ENCODE measurements around the gene SYT1. TPM values are rescaled to one million over a fixed set of nuclear protein-coding genes. Genes with fewer than 3 reads are reported as not detected.

SYT1 gene
- total and polyA plus RNA-seq, 4 donors = 0.53 to 0.84 (median 0.64) TPM

DNA sequence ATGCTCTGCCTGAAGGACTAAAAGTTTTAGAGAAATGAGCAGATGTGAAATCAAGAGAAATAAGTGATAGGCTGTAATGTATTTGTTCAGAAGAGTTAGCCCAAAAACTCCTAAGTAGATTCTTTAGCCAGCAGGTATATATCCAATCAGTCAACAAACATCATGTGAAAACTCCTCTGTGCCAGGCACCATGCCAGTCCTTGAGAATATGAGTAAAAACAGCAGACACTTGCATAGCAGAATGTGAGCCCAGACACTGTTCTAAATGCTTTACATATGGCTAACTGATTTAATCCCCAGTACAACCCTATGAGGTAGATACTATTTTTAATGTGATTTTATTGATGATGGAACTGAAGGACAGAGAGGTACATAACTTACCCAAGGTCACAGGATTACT, 496.4 kb downstream of the SYT1 start:
- Histone ChIP-seq H3K27ac (ENCODE audit: low read depth in 1 of 2, low read length in 2 of 2) (no peak overlapping the region), H3K36me3 (ENCODE audit: control insufficient read depth in 4 of 4, insufficient read depth in 3 of 4, low read depth in 1 of 4, low read length in 3 of 4) (no peaks in the 10 kb centered on the region), H3K27me3 (ENCODE audit: control insufficient read depth in 4 of 4, insufficient read depth in 4 of 4, low read length in 3 of 4) (no peaks in the 10 kb centered on the region), H3K9me3 (ENCODE audit: control insufficient read depth in 4 of 4, low read length in 3 of 4) (no peaks in the 10 kb centered on the region), H3K4me1 (ENCODE audit: control insufficient read depth in 4 of 4, insufficient read depth in 4 of 4, low read length in 3 of 4) (peaks cover 0 to 3% (median 0%) of the 10 kb centered on the region in 4 donors), H3K9ac (ENCODE audit: low read depth in 1 of 2, low read length in 2 of 2) (no peak overlapping the region), H3K4me3 (ENCODE audit: low read depth in 1 of 3, low read length in 3 of 3) (no peak overlapping the region)
- DNase-seq (ENCODE audit: low spot score) = no peak
- TF ChIP-seq SP1 (IDR thresholded peaks at IDR 0.05) (no peak), JUND (IDR thresholded peaks at IDR 0.05) (no peak)

DNA sequence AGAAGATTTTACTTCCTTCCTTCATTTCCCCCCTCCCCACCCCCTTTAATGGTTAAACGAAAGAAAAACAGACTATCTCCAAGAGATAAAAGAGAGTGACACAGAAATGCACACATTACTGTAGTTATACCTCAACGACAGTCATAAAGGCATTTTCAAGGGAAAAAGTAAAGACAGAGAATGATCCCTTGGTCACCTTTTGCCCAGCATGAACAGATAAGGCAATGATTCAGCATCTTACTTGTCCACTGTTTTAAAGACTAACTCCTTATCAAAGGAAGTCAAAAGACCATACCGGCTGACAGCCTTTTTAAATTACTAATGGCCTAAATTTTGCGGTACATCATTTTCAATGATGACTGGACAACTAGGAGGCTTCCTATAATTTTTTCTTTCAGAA, 499.6 kb downstream of the SYT1 start:
- Histone ChIP-seq H3K27ac (ENCODE audit: low read depth in 1 of 2, low read length in 2 of 2) (no peak overlapping the region), H3K4me3 (ENCODE audit: low read depth in 1 of 3, low read length in 3 of 3) (no peak overlapping the region), H3K27me3 (ENCODE audit: control insufficient read depth in 4 of 4, insufficient read depth in 4 of 4, low read length in 3 of 4) (no peaks in the 10 kb centered on the region), H3K9me3 (ENCODE audit: control insufficient read depth in 4 of 4, low read length in 3 of 4) (no peaks in the 10 kb centered on the region), H3K36me3 (ENCODE audit: control insufficient read depth in 4 of 4, insufficient read depth in 3 of 4, low read depth in 1 of 4, low read length in 3 of 4) (no peaks in the 10 kb centered on the region), H3K9ac (ENCODE audit: low read depth in 1 of 2, low read length in 2 of 2) (no peak overlapping the region), H3K4me1 (ENCODE audit: control insufficient read depth in 4 of 4, insufficient read depth in 4 of 4, low read length in 3 of 4) (no peaks in the 10 kb centered on the region)
- DNase-seq (ENCODE audit: low spot score) = no peak
- WGBS = 49% methylated on average over 4 of the region's 4 CpGs
- TF ChIP-seq, protein P1, sequence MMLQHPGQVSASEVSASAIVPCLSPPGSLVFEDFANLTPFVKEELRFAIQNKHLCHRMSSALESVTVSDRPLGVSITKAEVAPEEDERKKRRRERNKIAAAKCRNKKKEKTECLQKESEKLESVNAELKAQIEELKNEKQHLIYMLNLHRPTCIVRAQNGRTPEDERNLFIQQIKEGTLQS (IDR thresholded peaks at IDR 0.05) = no peak
- TF ChIP-seq, protein P2, sequence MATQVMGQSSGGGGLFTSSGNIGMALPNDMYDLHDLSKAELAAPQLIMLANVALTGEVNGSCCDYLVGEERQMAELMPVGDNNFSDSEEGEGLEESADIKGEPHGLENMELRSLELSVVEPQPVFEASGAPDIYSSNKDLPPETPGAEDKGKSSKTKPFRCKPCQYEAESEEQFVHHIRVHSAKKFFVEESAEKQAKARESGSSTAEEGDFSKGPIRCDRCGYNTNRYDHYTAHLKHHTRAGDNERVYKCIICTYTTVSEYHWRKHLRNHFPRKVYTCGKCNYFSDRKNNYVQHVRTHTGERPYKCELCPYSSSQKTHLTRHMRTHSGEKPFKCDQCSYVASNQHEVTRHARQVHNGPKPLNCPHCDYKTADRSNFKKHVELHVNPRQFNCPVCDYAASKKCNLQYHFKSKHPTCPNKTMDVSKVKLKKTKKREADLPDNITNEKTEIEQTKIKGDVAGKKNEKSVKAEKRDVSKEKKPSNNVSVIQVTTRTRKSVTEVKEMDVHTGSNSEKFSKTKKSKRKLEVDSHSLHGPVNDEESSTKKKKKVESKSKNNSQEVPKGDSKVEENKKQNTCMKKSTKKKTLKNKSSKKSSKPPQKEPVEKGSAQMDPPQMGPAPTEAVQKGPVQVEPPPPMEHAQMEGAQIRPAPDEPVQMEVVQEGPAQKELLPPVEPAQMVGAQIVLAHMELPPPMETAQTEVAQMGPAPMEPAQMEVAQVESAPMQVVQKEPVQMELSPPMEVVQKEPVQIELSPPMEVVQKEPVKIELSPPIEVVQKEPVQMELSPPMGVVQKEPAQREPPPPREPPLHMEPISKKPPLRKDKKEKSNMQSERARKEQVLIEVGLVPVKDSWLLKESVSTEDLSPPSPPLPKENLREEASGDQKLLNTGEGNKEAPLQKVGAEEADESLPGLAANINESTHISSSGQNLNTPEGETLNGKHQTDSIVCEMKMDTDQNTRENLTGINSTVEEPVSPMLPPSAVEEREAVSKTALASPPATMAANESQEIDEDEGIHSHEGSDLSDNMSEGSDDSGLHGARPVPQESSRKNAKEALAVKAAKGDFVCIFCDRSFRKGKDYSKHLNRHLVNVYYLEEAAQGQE (IDR thresholded peaks at IDR 0.05) = no peak
- TF ChIP-seq, protein P3, sequence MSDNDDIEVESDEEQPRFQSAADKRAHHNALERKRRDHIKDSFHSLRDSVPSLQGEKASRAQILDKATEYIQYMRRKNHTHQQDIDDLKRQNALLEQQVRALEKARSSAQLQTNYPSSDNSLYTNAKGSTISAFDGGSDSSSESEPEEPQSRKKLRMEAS (IDR thresholded peaks at IDR 0.05) = no peak
- TF ChIP-seq GABPA (IDR thresholded peaks at IDR 0.05 in 1 of 2, conservative IDR thresholded peaks at IDR 0.05 in 1 of 2) (no peak), RXRA (IDR thresholded peaks at IDR 0.05) (no peak), HNF4A (conservative IDR thresholded peaks at IDR 0.05) (no peak)

DNA sequence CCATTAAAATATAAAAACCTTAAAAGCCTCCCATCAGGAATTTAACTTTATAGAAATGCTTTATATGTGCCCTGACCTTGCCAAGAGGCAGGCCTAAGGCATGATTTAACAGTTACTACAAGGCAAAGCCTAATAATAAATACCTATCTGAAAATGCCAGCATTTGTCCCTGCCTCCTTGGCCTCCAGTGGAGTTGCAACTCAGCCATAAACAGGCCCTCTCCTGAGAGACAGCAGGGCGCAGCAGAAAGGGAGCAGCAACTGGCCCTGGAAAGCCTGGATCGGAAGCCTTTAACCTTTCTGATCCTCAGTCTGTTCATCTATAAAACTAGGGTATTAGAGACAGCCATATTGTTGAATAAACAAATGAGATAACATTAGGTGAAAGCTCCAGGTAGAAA, 501.8 kb downstream of the SYT1 start:
- H3K27ac ChIP-seq (ENCODE audit: low read depth in 1 of 2, low read length in 2 of 2) = no peak overlapping the region
- 86% methylated on average over 2 of the region's 2 CpGs for WGBS
- no peaks in the 10 kb centered on the region for H3K27me3 ChIP-seq (ENCODE audit: control insufficient read depth in 4 of 4, insufficient read depth in 4 of 4, low read length in 3 of 4)
- no peak for TF ChIP-seq EGR1 (IDR thresholded peaks at IDR 0.05; ENCODE audit: low read depth in 2 of 2)
- H3K36me3 ChIP-seq (ENCODE audit: control insufficient read depth in 4 of 4, insufficient read depth in 3 of 4, low read depth in 1 of 4, low read length in 3 of 4) = no peaks in the 10 kb centered on the region
- no peak overlapping the region for H3K9ac ChIP-seq (ENCODE audit: low read depth in 1 of 2, low read length in 2 of 2)
- no peaks in the 10 kb centered on the region for H3K4me1 ChIP-seq (ENCODE audit: control insufficient read depth in 4 of 4, insufficient read depth in 4 of 4, low read length in 3 of 4)
- H3K4me3 ChIP-seq (ENCODE audit: low read depth in 1 of 3, low read length in 3 of 3) = no peak overlapping the region
- no peak for DNase-seq (ENCODE audit: low spot score)
- no peaks in the 10 kb centered on the region for H3K9me3 ChIP-seq (ENCODE audit: control insufficient read depth in 4 of 4, low read length in 3 of 4)

DNA sequence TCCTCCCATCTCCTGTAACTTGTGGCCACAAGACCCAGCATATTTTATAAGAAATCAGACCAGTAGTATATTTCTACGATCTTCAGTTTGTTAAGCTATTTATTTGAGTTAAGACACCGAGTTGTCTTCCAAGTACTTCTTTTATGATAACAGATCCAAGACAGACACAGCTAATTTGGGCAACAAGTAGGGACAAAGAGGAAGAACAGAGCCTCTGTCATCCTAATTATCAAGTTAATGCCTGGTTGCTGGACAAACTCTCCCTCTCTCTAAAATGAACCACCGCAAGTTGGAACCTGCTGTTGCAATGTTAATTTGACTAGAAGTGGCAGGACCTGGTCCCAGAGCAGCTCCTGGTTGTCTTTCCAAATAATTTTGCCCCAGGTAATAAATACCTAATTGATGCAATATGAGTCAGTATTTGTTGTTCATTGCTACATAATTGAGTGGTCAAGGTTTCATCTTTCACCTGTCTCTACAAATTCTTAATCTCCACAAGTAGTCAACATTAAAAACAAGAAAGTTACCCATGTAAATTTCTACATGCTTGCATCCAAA, 502.5 kb downstream of the SYT1 start:
- 79% methylated on average over 3 of the region's 3 CpGs for WGBS
- Histone ChIP-seq H3K4me3 (ENCODE audit: low read depth in 1 of 3, low read length in 3 of 3) (no peak overlapping the region), H3K36me3 (ENCODE audit: control insufficient read depth in 4 of 4, insufficient read depth in 3 of 4, low read depth in 1 of 4, low read length in 3 of 4) (no peaks in the 10 kb centered on the region), H3K9ac (ENCODE audit: low read depth in 1 of 2, low read length in 2 of 2) (no peak overlapping the region), H3K27me3 (ENCODE audit: control insufficient read depth in 4 of 4, insufficient read depth in 4 of 4, low read length in 3 of 4) (no peaks in the 10 kb centered on the region), H3K4me1 (ENCODE audit: control insufficient read depth in 4 of 4, insufficient read depth in 4 of 4, low read length in 3 of 4) (no peaks in the 10 kb centered on the region), H3K27ac (ENCODE audit: low read depth in 1 of 2, low read length in 2 of 2) (no peak overlapping the region), H3K9me3 (ENCODE audit: control insufficient read depth in 4 of 4, low read length in 3 of 4) (no peaks in the 10 kb centered on the region)
- TF ChIP-seq TAF1 (conservative IDR thresholded peaks at IDR 0.05) (no peak), RAD21 (IDR thresholded peaks at IDR 0.05) (no peak), EGR1 (IDR thresholded peaks at IDR 0.05; ENCODE audit: low read depth in 2 of 2) (no peak), GABPA (IDR thresholded peaks at IDR 0.05 in 1 of 2, conservative IDR thresholded peaks at IDR 0.05 in 1 of 2) (no peak), FOXA1 (IDR thresholded peaks at IDR 0.05) (no peak)
- DNase-seq (ENCODE audit: low spot score) = no peak

Measured in liver (tissue), 9 donors.